ENCODE data around the gene GK. TPM values are rescaled to one million over a fixed set of nuclear protein-coding genes. Genes with fewer than 3 reads are reported as not detected.

GK gene
- total and polyA plus RNA-seq, 2 donors (not counting 3 experiments of a cell fraction or from before 2014, with no cell fraction given), result 2.7 to 7.6 TPM

DNA sequence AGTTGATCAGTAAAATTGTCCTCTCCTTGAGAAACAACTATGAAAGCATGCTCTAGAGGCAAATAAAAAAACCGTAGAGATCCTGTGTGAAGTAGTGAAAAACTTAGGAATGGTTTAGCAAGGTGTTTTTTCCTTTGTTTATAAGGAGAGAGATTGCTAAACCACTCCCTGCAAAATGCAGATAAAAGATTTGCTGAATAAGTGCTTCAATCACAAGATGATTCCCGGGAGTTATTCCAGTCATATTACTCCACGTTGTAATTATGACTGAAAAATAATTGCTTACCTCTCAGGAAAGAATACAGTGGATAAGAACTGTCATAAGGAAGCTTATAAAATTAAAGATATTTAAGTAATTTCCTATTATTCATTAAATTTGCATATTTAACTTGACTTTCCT is 2.8 kb downstream of the GK start:
- H3K4me3 ChIP-seq (replicated peaks in 1 of 3; ENCODE audit: insufficient read depth in 1 of 3, low read depth in 1 of 3, low read length in 3 of 3), result no peak overlapping the region
- dilution Hi-C loops (cut with MboI; ENCODE audit: extremely low pct_ligation_motif_present, low sequenced_read_pairs), result no loop called here
- FAIRE-seq (no peak), DNase-seq (ENCODE audit: low read depth, low spot score) (no peak)
- no peaks in the 10 kb centered on the region for H3K27me3 ChIP-seq (ENCODE audit: control insufficient read depth in 2 of 2, insufficient read depth in 2 of 2, low read length in 2 of 2)
- no peak overlapping the region for H2AFZ ChIP-seq (ENCODE audit: low read depth, low read length)
- no TSS peak for BruUV-seq (replicated peaks)
- no peak overlapping the region for H3K27ac ChIP-seq (ENCODE audit: insufficient read depth, low read depth, low read length)
- H3K4me1 ChIP-seq (ENCODE audit: control insufficient read depth, extremely low read depth, insufficient read depth, low read length), result peaks cover 14% of the 10 kb centered on the region
- H3K9ac ChIP-seq (replicated peaks; ENCODE audit: extremely low read depth, insufficient read depth, low read length), result no peak overlapping the region
- no peak overlapping the region for H3K4me2 ChIP-seq (ENCODE audit: insufficient read depth, low read length)
- ChIA-PET POLR2A (no interaction called here), CTCF (interaction anchor here (1.2 kb wide), 1 partner anchor 21 kb away, joined by 5 read pairs; no protein-coding TSS in a partner anchor)
- H3K9me1 ChIP-seq (replicated peaks; ENCODE audit: control insufficient read depth, extremely low read depth, insufficient read depth, low read length), result no peaks in the 10 kb centered on the region
- intact Hi-C loops (cut with micrococcal nuclease), result no loop called here
- H4K20me1 ChIP-seq (replicated peaks; ENCODE audit: control insufficient read depth, extremely low read depth, insufficient read depth, low read length), result no peaks in the 10 kb centered on the region
- TF ChIP-seq POLR2A (IDR thresholded peaks at IDR 0.05; ENCODE audit: low read depth, low read length) (no peak), EZH2 (IDR thresholded peaks at IDR 0.05; ENCODE audit: borderline replicate concordance, low read depth, low read length, severe bottlenecking) (no peak), GATA2 (IDR thresholded peaks at IDR 0.05; ENCODE audit: insufficient read depth, insufficient read length, low read depth, low read length) (no peak), FOS (IDR thresholded peaks at IDR 0.05; ENCODE audit: borderline replicate concordance, insufficient read depth, low read length) (no peak), POLR2AphosphoS5 (IDR thresholded peaks at IDR 0.05; ENCODE audit: insufficient read depth, low read depth, low read length) (no peak), JUN (IDR thresholded peaks at IDR 0.05; ENCODE audit: borderline replicate concordance, insufficient read depth, insufficient read length, low read depth) (no peak), MYC (IDR thresholded peaks at IDR 0.05; ENCODE audit: low read depth, low read length) (no peak)
- TF ChIP-seq, protein P1, sequence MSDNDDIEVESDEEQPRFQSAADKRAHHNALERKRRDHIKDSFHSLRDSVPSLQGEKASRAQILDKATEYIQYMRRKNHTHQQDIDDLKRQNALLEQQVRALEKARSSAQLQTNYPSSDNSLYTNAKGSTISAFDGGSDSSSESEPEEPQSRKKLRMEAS (IDR thresholded peaks at IDR 0.05; ENCODE audit: insufficient read depth, insufficient read length), result no peak
- TF ChIP-seq, protein P2, sequence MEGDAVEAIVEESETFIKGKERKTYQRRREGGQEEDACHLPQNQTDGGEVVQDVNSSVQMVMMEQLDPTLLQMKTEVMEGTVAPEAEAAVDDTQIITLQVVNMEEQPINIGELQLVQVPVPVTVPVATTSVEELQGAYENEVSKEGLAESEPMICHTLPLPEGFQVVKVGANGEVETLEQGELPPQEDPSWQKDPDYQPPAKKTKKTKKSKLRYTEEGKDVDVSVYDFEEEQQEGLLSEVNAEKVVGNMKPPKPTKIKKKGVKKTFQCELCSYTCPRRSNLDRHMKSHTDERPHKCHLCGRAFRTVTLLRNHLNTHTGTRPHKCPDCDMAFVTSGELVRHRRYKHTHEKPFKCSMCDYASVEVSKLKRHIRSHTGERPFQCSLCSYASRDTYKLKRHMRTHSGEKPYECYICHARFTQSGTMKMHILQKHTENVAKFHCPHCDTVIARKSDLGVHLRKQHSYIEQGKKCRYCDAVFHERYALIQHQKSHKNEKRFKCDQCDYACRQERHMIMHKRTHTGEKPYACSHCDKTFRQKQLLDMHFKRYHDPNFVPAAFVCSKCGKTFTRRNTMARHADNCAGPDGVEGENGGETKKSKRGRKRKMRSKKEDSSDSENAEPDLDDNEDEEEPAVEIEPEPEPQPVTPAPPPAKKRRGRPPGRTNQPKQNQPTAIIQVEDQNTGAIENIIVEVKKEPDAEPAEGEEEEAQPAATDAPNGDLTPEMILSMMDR (IDR thresholded peaks at IDR 0.05; ENCODE audit: extremely low read depth in 1 of 2, insufficient read depth in 1 of 2, low read depth in 1 of 2, low read length in 2 of 2), result no peak
- H3K9me3 ChIP-seq (replicated peaks; ENCODE audit: control insufficient read depth, insufficient read depth, low read length), result no peaks in the 10 kb centered on the region
- no peaks in the 10 kb centered on the region for H3K36me3 ChIP-seq (ENCODE audit: control insufficient read depth in 2 of 2, extremely low read depth in 1 of 2, insufficient read depth in 2 of 2, low read length in 2 of 2)
- H3K79me2 ChIP-seq (ENCODE audit: control insufficient read depth, insufficient read depth, low read length), result no peaks in the 10 kb centered on the region
